NCI-H2029 (cell line): ENCODE measurements around the gene SCYL1.

Experiments used
- DNase-seq: peaks from one replicate; lab custom pipeline; 2025; lab: John Stamatoyannopoulos, UW

Gene SCYL1

DNA sequence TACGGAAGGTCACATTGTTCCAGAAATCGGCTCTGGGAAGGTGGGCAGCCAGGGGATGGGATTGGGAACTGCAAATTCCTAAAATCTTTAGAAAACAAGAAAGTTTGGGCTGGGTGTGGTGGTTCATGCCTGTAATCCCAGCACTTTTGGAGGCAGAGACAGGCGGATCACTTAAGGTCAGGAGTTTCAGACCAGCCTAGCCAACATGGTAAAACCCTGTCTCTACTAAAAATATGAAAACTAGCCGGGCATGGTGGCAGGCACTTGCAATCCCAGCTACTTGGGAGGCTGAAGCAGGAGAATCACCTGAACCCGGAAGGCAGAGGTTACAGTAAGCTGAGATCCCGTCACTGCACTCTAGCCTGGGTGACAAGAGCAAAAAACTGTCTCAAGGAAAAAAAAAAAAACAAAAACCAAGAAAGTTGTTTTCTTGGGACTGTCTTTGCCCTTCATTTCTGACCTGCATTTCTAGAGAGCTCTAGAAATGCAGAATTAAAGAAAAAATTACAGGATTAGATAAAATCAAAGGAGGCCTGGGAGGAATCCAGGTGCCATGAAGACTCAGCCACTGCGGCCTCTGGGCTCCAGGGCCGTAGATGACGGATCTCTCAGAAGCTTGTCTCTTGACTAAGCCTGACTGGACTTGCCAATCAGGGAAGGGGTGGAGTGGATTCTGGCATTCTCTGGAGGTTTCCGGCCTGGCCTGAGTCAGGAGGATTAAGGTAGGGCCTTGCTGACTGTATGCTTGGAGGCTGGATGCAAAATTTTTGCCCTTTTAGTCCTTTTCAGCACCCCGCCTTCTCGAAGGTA lies 31.3 kb upstream of the SCYL1 start:
- DNase-seq: no peak

DNA sequence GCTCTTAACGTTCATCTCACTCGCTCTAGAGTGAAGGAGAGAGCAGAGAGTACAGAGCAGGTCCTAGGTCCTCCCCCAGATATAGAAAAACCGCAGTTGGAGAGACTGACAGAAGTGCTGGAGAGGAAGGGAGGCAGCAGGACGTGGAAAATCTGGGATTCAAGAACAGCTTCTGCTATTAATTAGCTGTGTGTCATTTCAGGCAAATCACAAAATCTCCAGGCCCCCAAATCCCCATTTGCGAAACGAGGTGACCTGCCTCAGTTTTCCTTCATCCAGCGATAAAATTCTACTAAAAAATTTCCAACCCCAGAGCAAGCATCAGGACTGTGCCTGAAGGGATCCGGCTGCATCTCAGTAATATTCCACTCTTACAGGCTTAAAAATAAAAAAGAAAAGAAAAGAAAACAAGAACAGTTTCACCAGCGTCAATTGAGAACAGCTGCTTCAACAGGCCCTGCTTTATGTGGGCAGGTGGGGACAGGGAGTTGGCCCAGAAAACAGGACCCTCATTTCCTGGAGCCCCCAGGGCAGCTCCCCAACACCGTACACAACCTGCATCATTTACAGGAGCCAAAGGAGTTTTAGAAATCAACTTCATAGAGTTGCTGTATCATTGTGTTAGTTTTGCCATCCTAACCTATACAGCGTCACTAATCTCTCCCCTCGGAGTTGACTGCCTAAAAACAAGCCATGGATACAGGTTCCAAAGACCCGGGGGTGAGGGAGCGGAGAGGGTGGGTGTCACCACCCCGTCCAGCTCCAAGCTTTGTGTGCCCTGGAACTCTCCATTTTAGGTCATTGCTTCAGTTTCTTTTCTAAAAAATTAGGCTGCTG lies 28.4 kb upstream of the SCYL1 start:
- no peak for DNase-seq

DNA sequence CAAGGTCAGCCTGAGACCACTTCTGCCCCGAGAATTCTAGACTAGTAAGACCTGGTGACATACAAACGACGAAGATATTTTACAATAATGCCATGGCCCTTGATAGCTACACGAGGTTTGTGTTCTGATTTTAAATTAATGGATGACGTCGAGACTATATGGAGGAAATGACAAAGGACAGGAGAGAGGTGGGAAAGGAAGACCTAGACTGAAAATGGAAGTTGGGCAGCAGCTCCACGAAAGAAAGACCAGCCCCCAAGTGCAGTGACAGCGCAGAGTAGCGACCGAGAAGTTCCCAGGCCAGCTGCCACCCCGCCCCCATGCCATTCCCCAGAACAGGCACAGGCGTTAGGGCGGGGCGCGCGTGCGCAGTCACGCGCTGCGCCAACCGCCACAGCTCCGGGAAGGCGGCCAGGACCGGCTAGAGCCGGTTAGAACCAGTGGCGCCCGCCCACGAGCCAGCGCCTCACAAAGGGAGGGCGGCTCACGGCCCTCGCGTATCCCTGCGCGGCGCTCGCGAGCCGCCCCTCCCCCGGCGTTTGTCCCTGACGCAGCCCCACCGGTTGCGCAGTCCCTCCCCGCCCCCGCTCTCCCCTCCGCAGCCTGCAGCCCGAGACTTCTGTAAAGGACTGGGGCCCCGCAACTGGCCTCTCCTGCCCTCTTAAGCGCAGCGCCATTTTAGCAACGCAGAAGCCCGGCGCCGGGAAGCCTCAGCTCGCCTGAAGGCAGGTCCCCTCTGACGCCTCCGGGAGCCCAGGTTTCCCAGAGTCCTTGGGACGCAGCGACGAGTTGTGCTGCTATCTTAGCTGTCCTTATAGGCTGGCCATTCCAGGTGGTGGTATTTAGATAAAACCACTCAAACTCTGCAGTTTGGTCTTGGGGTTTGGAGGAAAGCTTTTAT lies 27.5 kb upstream of the SCYL1 start:
- peak; percentile 97 for DNase-seq

DNA sequence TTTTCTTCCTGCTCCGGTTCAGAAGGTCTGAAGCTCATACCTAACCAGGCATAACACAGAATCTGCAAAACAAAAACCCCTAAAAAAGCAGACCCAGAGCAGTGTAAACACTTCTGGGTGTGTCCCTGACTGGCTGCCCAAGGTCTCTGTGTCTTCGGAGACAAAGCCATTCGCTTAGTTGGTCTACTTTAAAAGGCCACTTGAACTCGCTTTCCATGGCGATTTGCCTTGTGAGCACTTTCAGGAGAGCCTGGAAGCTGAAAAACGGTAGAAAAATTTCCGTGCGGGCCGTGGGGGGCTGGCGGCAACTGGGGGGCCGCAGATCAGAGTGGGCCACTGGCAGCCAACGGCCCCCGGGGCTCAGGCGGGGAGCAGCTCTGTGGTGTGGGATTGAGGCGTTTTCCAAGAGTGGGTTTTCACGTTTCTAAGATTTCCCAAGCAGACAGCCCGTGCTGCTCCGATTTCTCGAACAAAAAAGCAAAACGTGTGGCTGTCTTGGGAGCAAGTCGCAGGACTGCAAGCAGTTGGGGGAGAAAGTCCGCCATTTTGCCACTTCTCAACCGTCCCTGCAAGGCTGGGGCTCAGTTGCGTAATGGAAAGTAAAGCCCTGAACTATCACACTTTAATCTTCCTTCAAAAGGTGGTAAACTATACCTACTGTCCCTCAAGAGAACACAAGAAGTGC lies 26.7 kb upstream of the SCYL1 start:
- DNase-seq: peak; percentile 60

DNA sequence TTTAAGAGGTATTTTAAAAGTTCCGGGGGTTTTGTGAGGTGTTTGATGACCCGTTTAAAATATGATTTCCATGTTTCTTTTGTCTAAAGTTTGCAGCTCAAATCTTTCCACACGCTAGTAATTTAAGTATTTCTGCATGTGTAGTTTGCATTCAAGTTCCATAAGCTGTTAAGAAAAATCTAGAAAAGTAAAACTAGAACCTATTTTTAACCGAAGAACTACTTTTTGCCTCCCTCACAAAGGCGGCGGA lies 26.2 kb upstream of the SCYL1 start:
- no peak for DNase-seq

DNA sequence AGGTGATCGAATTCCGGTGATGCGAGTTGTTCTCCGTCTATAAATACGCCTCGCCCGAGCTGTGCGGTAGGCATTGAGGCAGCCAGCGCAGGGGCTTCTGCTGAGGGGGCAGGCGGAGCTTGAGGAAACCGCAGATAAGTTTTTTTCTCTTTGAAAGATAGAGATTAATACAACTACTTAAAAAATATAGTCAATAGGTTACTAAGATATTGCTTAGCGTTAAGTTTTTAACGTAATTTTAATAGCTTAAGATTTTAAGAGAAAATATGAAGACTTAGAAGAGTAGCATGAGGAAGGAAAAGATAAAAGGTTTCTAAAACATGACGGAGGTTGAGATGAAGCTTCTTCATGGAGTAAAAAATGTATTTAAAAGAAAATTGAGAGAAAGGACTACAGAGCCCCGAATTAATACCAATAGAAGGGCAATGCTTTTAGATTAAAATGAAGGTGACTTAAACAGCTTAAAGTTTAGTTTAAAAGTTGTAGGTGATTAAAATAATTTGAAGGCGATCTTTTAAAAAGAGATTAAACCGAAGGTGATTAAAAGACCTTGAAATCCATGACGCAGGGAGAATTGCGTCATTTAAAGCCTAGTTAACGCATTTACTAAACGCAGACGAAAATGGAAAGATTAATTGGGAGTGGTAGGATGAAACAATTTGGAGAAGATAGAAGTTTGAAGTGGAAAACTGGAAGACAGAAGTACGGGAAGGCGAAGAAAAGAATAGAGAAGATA lies 25.7 kb upstream of the SCYL1 start, which contains the start of gene MALAT1:
MALAT1 (plus strand) TSS at position 69 of the 736 bp plus-strand sequence.
- peak; percentile 91 for DNase-seq

DNA sequence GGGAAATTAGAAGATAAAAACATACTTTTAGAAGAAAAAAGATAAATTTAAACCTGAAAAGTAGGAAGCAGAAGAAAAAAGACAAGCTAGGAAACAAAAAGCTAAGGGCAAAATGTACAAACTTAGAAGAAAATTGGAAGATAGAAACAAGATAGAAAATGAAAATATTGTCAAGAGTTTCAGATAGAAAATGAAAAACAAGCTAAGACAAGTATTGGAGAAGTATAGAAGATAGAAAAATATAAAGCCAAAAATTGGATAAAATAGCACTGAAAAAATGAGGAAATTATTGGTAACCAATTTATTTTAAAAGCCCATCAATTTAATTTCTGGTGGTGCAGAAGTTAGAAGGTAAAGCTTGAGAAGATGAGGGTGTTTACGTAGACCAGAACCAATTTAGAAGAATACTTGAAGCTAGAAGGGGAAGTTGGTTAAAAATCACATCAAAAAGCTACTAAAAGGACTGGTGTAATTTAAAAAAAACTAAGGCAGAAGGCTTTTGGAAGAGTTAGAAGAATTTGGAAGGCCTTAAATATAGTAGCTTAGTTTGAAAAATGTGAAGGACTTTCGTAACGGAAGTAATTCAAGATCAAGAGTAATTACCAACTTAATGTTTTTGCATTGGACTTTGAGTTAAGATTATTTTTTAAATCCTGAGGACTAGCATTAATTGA lies 25.0 kb upstream of the SCYL1 start:
- no peak for DNase-seq

DNA sequence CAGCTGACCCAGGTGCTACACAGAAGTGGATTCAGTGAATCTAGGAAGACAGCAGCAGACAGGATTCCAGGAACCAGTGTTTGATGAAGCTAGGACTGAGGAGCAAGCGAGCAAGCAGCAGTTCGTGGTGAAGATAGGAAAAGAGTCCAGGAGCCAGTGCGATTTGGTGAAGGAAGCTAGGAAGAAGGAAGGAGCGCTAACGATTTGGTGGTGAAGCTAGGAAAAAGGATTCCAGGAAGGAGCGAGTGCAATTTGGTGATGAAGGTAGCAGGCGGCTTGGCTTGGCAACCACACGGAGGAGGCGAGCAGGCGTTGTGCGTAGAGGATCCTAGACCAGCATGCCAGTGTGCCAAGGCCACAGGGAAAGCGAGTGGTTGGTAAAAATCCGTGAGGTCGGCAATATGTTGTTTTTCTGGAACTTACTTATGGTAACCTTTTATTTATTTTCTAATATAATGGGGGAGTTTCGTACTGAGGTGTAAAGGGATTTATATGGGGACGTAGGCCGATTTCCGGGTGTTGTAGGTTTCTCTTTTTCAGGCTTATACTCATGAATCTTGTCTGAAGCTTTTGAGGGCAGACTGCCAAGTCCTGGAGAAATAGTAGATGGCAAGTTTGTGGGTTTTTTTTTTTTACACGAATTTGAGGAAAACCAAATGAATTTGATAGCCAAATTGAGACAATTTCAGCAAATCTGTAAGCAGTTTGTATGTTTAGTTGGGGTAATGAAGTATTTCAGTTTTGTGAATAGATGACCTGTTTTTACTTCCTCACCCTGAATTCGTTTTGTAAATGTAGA lies 24.3 kb upstream of the SCYL1 start:
- DNase-seq: peak; percentile 52

DNA sequence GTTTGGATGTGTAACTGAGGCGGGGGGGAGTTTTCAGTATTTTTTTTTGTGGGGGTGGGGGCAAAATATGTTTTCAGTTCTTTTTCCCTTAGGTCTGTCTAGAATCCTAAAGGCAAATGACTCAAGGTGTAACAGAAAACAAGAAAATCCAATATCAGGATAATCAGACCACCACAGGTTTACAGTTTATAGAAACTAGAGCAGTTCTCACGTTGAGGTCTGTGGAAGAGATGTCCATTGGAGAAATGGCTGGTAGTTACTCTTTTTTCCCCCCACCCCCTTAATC lies 23.8 kb upstream of the SCYL1 start:
- peak; percentile 38 for DNase-seq

DNA sequence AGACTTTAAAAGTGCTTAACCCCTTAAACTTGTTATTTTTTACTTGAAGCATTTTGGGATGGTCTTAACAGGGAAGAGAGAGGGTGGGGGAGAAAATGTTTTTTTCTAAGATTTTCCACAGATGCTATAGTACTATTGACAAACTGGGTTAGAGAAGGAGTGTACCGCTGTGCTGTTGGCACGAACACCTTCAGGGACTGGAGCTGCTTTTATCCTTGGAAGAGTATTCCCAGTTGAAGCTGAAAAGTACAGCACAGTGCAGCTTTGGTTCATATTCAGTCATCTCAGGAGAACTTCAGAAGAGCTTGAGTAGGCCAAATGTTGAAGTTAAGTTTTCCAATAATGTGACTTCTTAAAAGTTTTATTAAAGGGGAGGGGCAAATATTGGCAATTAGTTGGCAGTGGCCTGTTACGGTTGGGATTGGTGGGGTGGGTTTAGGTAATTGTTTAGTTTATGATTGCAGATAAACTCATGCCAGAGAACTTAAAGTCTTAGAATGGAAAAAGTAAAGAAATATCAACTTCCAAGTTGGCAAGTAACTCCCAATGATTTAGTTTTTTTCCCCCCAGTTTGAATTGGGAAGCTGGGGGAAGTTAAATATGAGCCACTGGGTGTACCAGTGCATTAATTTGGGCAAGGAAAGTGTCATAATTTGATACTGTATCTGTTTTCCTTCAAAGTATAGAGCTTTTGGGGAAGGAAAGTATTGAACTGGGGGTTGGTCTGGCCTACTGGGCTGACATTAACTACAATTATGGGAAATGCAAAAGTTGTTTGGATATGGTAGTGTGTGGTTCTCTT lies 23.2 kb upstream of the SCYL1 start:
- DNase-seq: no peak

DNA sequence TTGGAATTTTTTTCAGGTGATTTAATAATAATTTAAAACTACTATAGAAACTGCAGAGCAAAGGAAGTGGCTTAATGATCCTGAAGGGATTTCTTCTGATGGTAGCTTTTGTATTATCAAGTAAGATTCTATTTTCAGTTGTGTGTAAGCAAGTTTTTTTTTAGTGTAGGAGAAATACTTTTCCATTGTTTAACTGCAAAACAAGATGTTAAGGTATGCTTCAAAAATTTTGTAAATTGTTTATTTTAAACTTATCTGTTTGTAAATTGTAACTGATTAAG lies 22.7 kb upstream of the SCYL1 start:
- DNase-seq: no peak

DNA sequence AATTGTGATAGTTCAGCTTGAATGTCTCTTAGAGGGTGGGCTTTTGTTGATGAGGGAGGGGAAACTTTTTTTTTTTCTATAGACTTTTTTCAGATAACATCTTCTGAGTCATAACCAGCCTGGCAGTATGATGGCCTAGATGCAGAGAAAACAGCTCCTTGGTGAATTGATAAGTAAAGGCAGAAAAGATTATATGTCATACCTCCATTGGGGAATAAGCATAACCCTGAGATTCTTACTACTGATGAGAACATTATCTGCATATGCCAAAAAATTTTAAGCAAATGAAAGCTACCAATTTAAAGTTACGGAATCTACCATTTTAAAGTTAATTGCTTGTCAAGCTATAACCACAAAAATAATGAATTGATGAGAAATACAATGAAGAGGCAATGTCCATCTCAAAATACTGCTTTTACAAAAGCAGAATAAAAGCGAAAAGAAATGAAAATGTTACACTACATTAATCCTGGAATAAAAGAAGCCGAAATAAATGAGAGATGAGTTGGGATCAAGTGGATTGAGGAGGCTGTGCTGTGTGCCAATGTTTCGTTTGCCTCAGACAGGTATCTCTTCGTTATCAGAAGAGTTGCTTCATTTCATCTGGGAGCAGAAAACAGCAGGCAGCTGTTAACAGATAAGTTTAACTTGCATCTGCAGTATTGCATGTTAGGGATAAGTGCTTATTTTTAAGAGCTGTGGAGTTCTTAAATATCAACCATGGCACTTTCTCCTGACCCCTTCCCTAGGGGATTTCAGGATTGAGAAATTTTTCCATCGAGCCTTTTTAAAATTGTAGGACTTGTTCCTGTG lies 22.1 kb upstream of the SCYL1 start:
- DNase-seq: no peak

DNA sequence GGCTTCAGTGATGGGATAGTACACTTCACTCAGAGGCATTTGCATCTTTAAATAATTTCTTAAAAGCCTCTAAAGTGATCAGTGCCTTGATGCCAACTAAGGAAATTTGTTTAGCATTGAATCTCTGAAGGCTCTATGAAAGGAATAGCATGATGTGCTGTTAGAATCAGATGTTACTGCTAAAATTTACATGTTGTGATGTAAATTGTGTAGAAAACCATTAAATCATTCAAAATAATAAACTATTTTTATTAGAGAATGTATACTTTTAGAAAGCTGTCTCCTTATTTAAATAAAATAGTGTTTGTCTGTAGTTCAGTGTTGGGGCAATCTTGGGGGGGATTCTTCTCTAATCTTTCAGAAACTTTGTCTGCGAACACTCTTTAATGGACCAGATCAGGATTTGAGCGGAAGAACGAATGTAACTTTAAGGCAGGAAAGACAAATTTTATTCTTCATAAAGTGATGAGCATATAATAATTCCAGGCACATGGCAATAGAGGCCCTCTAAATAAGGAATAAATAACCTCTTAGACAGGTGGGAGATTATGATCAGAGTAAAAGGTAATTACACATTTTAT lies 21.4 kb upstream of the SCYL1 start:
- no peak for DNase-seq

DNA sequence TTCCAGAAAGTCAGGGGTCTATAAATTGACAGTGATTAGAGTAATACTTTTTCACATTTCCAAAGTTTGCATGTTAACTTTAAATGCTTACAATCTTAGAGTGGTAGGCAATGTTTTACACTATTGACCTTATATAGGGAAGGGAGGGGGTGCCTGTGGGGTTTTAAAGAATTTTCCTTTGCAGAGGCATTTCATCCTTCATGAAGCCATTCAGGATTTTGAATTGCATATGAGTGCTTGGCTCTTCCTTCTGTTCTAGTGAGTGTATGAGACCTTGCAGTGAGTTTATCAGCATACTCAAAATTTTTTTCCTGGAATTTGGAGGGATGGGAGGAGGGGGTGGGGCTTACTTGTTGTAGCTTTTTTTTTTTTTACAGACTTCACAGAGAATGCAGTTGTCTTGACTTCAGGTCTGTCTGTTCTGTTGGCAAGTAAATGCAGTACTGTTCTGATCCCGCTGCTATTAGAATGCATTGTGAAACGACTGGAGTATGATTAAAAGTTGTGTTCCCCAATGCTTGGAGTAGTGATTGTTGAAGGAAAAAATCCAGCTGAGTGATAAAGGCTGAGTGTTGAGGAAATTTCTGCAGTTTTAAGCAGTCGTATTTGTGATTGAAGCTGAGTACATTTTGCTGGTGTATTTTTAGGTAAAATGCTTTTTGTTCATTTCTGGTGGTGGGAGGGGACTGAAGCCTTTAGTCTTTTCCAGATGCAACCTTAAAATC lies 20.8 kb upstream of the SCYL1 start:
- no peak for DNase-seq

DNA sequence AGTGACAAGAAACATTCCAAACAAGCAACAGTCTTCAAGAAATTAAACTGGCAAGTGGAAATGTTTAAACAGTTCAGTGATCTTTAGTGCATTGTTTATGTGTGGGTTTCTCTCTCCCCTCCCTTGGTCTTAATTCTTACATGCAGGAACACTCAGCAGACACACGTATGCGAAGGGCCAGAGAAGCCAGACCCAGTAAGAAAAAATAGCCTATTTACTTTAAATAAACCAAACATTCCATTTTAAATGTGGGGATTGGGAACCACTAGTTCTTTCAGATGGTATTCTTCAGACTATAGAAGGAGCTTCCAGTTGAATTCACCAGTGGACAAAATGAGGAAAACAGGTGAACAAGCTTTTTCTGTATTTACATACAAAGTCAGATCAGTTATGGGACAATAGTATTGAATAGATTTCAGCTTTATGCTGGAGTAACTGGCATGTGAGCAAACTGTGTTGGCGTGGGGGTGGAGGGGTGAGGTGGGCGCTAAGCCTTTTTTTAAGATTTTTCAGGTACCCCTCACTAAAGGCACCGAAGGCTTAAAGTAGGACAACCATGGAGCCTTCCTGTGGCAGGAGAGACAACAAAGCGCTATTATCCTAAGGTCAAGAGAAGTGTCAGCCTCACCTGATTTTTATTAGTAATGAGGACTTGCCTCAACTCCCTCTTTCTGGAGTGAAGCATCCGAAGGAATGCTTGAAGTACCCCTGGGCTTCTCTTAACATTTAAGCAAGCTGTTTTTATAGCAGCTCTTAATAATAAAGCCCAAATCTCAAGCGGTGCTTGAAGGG lies 20.0 kb upstream of the SCYL1 start:
- peak; percentile 37 for DNase-seq

DNA sequence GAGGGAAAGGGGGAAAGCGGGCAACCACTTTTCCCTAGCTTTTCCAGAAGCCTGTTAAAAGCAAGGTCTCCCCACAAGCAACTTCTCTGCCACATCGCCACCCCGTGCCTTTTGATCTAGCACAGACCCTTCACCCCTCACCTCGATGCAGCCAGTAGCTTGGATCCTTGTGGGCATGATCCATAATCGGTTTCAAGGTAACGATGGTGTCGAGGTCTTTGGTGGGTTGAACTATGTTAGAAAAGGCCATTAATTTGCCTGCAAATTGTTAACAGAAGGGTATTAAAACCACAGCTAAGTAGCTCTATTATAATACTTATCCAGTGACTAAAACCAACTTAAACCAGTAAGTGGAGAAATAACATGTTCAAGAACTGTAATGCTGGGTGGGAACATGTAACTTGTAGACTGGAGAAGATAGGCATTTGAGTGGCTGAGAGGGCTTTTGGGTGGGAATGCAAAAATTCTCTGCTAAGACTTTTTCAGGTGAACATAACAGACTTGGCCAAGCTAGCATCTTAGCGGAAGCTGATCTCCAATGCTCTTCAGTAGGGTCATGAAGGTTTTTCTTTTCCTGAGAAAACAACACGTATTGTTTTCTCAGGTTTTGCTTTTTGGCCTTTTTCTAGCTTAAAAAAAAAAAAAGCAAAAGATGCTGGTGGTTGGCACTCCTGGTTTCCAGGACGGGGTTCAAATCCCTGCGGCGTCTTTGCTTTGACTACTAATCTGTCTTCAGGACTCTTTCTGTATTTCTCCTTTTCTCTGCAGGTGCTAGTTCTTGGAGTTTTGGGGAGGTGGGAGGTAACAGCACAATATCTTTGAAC lies 19.2 kb upstream of the SCYL1 start:
- DNase-seq: no peak
